Stomach smooth muscle (tissue), 2 donors: Measurements from ENCODE around the gene ITPR2.
"Not testable (repeated sequence)": the region's sequence is repeated elsewhere in the genome, so short reads cannot be mapped to it uniquely, and the experiment has no call there.

Source experiments
- H3K27ac ChIP-seq: one replicate; pipeline ENCODE4 v1.7.0; 2013; ENCODE audit warnings: mild to moderate bottlenecking, low read length, inconsistent platforms
- H3K27me3 ChIP-seq, 2 donors: one replicate each; pipeline ENCODE4 v1.7.0; 2013; ENCODE audit warnings: low read length in 2 of 2; ENCODE audit not compliant: insufficient read depth in 2 of 2, control insufficient read depth in 1 of 2
- H3K36me3 ChIP-seq, 2 donors: one replicate each; pipeline ENCODE4 v1.7.0; 2013; ENCODE audit warnings: low read length in 2 of 2; ENCODE audit not compliant: control insufficient read depth in 2 of 2, insufficient read depth in 2 of 2
- H3K4me1 ChIP-seq: one replicate; pipeline ENCODE4 v1.7.0; 2013; ENCODE audit warnings: low read length; ENCODE audit not compliant: control insufficient read depth, insufficient read depth
- H3K4me3 ChIP-seq, 2 donors: one replicate each; pipeline ENCODE4 v1.7.0; 2013; ENCODE audit warnings: low read length in 2 of 2
- H3K9ac ChIP-seq, 2 donors: one replicate each; pipeline ENCODE4 v1.7.0; 2013; ENCODE audit warnings: low read length in 2 of 2, mild to moderate bottlenecking in 1 of 2
- H3K9me3 ChIP-seq, 2 donors: one replicate each; pipeline ENCODE4 v1.7.0; 2013; ENCODE audit warnings: low read length in 2 of 2; ENCODE audit not compliant: control insufficient read depth in 2 of 2
- donor health status: healthy.
- donor health status: Pancreatic carcinoma.

ITPR2 gene

DNA sequence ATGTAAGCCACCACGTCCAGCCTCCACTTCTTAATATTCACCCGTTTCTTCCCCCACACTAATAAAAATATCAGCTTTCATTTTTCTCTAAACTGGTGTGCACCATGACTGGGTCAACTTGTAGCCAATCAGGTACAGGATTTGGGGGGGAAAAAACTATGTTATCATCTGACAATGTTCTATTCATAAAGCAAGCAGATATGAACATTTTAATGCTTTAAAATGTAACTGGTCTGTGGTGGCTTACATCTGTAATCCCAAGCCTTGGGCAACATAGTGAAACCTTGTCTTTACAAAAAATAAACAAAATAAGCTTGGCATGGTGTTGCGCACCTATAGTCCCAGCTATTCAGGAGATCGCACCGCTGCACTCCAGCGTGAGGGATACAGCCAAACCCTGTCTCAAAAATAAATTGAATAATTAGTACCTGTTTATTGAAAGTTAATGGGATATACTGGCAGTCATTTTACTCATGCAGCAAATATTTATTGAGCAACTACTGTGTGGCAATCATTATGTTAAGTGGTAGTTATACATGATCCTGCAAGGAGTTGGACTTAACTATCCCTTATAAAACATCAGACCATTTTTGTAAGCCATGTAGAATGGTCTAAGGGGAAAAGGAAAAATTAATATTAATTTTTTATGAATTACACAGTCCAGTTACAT is 15.3 kb upstream of the ITPR2 start:
- H3K9me3 ChIP-seq = no peaks in the 10 kb centered on the region

DNA sequence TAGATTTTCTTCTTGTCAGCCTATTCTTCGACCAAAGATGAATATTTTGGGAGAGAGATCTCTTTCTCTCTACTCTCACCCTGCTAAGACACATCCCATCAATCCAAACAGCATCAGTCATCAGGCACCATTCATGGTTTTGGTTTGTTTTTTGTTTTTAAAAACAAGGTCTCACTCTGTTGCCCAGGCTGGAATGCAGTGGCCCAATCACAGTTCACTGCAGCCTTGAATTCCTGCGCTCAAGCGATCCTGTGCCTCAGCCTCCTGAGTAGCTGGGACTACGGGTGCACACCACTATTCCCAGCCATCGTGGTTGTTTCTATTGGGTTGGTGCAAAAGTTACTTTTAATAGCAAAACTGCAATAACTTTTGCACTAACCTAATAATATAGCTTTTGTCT is 14.4 kb upstream of the ITPR2 start:
- Histone ChIP-seq H3K4me3 (no peak overlapping the region), H3K27me3 (no peaks in the 10 kb centered on the region), H3K36me3 (no peaks in the 10 kb centered on the region), H3K27ac (no peak overlapping the region), H3K9me3 (no peaks in the 10 kb centered on the region), H3K4me1 (no peaks in the 10 kb centered on the region), H3K9ac (no peak overlapping the region)

More for the DNA sequence above, 15.3 kb upstream of the ITPR2 start:
- H3K27me3 ChIP-seq = no peaks in the 10 kb centered on the region
- H3K4me3 ChIP-seq = no peak overlapping the region
- no peaks in the 10 kb centered on the region for H3K4me1 ChIP-seq
- no peak overlapping the region for H3K27ac ChIP-seq
- H3K9ac ChIP-seq = no peak overlapping the region
- no peaks in the 10 kb centered on the region for H3K36me3 ChIP-seq

DNA sequence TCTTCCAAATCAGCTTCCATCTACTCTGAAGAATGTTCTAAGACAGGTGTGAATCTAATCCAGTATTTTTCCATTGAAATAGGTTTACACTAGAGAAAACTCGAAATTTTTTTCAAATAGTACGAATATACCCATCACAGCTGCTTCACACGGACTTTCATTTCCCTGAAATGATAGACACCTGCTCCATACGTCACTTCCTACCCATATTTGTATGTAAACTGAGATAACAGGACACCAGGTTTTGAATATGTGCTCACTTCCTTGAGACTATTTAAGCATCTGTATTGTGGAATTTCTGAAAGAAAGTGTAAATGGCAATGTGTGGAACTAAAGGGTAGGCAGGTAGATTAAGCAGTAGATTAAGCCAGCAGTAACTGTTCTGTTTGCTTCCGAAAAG is 13.4 kb upstream of the ITPR2 start:
- no peak overlapping the region for H3K9ac ChIP-seq
- no peaks in the 10 kb centered on the region for H3K27me3 ChIP-seq
- H3K36me3 ChIP-seq = no peaks in the 10 kb centered on the region
- H3K4me3 ChIP-seq = no peak overlapping the region
- H3K27ac ChIP-seq = no peak overlapping the region
- no peaks in the 10 kb centered on the region for H3K4me1 ChIP-seq
- H3K9me3 ChIP-seq = no peaks in the 10 kb centered on the region

DNA sequence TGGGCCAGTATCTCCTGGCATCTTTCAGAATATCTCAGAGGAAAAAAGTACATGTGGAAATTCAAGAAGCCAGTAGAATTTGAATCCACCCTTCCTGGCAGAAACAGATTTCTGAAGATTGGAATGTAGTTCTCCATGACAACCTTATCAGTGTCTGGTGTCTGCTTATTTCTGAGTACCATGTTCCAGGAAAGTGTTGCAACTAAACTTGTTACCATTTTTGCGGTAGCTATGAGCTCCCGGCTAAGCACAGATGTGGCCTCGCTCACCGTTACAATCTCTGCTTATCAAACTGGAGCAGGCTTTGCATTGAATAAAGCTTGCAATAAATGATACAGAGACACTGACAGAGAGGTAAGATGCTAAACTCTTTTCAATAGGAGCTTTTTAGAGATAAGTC is 13.0 kb upstream of the ITPR2 start:
- Histone ChIP-seq H3K4me3 (no peak overlapping the region), H3K36me3 (no peaks in the 10 kb centered on the region), H3K9me3 (no peaks in the 10 kb centered on the region), H3K4me1 (no peaks in the 10 kb centered on the region), H3K27me3 (no peaks in the 10 kb centered on the region), H3K9ac (no peak overlapping the region), H3K27ac (no peak overlapping the region)

DNA sequence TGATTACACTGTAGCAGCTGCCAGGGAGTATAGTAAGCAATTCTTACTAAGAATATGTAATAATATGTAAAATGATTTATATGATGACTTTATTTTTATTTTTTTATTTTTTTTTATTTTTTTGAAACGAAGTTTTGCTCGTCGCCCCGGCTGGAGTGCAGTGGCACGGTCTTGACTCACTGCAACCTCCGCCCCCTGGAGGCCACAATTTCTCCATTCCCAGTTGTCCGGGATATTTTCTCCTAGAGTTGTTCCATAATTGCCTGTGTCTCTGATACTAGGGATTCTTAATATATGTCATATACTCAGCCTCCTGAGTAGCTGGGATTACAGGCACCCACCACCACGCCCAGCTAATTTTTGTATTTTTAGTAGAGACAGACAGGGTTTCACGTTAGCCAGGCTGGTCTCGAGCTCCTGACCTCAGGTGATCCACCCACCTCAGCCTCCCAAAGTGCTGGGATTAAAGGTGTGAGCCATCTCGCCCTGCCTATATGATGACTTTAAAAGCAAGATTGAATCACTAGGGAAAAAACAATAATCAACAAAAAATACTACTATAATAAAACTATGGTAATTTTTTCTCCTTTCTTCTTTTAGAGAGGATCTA is 12.2 kb upstream of the ITPR2 start:
- H3K9me3 ChIP-seq = no peaks in the 10 kb centered on the region
- no peak overlapping the region for H3K4me3 ChIP-seq
- H3K27me3 ChIP-seq = no peaks in the 10 kb centered on the region
- no peak overlapping the region for H3K9ac ChIP-seq
- no peaks in the 10 kb centered on the region for H3K4me1 ChIP-seq
- no peaks in the 10 kb centered on the region for H3K36me3 ChIP-seq
- H3K27ac ChIP-seq = no peak overlapping the region

DNA sequence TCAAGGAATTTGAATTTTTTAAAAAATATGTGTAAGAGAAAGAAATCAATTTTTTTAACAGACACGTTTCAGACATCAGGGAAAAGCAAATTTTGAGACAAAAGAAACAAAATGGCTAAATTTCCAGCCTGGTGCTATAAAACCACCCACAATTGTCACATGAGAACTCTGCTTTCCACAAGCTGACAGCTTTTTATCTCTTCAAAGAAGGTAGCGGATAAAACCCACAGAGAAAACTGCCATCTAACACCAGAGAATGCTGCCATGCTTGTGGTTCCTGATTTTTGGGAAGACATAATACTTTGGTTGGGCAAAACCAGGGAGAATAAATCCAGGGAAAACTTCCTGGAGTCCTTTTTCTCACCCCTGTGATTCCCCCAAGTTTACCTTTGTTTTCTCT is 10.3 kb upstream of the ITPR2 start:
- H3K4me1 ChIP-seq = no peaks in the 10 kb centered on the region
- H3K9me3 ChIP-seq = no peaks in the 10 kb centered on the region
- H3K27ac ChIP-seq = no peak overlapping the region
- no peak overlapping the region for H3K4me3 ChIP-seq
- H3K36me3 ChIP-seq = no peaks in the 10 kb centered on the region
- H3K9ac ChIP-seq = no peak overlapping the region
- no peaks in the 10 kb centered on the region for H3K27me3 ChIP-seq

DNA sequence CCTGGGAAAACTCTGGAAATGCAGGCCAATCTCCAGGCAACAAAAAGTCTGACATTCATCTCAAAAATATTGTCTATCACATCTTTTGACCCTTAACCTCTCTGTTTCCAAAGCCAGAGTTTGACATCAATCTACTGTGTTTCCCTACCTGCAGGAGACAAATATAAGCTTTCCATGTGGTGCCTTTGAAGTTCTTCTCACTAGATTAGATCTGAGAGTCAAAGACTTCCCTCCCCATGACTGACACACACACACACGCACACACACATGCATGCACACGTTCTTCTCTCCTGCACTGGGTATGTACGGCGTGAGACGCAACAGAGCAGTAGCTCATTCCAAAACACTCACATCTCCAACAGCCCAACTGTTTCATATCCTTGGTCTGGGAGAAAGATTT is 8.1 kb upstream of the ITPR2 start:
- H3K9me3 ChIP-seq = no peaks in the 10 kb centered on the region
- no peaks in the 10 kb centered on the region for H3K27me3 ChIP-seq
- H3K27ac ChIP-seq = no peak overlapping the region
- H3K36me3 ChIP-seq = no peaks in the 10 kb centered on the region
- H3K4me1 ChIP-seq = no peaks in the 10 kb centered on the region
- no peak overlapping the region for H3K9ac ChIP-seq
- H3K4me3 ChIP-seq = no peak overlapping the region

DNA sequence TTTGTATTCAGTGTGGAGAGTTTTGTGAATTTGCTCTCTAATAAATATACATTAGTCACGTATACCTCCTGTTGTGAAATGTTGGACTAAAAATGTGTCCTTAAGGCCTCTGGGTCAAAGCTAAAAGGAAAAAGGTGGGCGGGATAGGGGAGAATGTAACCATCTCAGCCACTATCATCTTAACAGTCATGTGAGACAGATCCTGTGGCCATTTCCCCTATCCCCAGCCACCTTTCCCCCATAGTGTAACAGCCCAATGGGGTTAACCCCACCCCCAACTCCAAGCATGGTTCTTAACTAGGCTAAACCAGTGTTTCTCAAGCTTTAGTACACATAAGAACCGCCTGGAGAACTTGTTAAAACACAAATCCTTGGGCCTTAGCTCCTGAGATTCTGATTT is 6.5 kb upstream of the ITPR2 start:
- Histone ChIP-seq H3K9me3 (no peaks in the 10 kb centered on the region), H3K36me3 (no peaks in the 10 kb centered on the region), H3K4me3 (no peak overlapping the region), H3K27ac (no peak overlapping the region), H3K27me3 (no peaks in the 10 kb centered on the region), H3K4me1 (no peaks in the 10 kb centered on the region), H3K9ac (no peak overlapping the region)

DNA sequence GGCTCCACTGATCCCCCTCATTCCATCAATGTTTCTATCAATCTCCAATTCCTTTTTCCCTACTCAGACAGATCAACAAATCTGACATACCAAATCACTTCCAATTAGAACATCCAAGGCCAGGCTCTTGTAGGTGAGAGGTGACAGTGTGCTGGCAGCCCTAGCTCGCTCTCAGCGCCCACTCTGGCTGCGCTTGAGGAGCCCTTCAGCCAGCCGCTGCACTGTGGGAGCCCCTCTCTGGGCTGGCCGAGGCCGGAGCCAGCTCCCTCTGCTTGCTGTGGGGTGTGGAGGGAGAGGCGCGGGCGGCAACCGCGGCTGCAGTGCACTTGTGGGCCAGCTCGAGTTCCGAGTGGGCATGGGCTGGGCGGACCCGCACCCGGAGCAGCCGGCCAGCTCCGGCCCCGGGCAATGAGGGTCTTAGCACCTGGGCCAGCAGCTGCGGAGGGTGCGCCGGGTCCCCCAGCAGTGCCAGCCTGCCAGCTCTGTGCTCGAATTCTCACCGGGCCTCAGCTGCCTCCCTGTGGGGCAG is 6.0 kb upstream of the ITPR2 start:
- no peak overlapping the region for H3K9ac ChIP-seq
- no peaks in the 10 kb centered on the region for H3K9me3 ChIP-seq
- no peaks in the 10 kb centered on the region for H3K27me3 ChIP-seq
- H3K4me3 ChIP-seq = no peak overlapping the region
- H3K27ac ChIP-seq = no peak overlapping the region
- H3K4me1 ChIP-seq = peaks cover 2% of the 10 kb centered on the region
- H3K36me3 ChIP-seq = no peaks in the 10 kb centered on the region

DNA sequence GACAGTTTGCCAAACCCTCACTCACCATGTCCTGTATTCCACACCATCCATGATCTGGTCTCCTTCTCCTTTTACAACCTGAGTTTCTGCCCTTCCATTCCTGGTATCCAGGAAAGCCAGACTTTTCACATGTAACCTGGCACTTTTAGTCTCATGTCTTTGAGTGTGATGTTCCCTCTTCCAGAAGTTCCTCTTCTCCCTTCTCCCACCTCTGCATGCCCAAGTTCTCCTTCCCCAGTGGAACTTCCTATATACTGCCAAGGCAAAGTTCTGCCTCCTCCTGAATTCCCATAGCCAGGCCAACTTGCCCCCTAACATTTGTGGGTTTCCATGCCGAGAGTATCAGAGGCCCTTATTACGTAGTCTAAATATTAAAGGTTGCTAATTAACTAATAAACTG is 3.2 kb upstream of the ITPR2 start:
- Histone ChIP-seq H3K27ac (no peak overlapping the region), H3K27me3 (no peaks in the 10 kb centered on the region), H3K36me3 (no peaks in the 10 kb centered on the region), H3K4me3 (no peak overlapping the region), H3K9ac (no peak overlapping the region), H3K4me1 (peaks cover 13% of the 10 kb centered on the region), H3K9me3 (no peaks in the 10 kb centered on the region)

DNA sequence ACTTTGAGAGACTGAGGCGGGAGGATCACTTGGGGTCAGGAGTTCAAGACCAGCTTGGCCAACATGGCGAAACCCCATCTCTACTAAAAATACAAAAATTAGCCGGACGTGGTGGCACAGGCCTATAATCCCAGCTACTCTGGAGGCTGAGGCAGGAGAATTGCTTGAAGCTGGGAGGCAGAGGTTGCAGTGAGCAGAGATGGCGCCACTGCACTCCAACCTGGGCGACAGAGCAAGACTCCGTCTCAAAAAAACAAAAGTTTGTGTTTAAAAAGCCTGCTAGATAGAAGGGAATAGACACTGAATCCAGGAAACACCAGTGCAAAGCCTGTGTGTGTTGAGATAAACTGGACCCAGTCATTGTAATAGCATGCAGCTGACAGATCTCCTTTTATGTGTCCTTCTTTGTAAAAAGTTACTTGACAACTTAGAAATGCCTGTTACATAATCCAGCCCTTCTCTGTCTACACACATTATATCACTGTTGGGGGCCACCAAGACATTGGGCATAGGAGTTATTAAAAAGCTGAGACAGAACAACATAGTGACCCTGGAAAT is 1.6 kb upstream of the ITPR2 start:
- not testable (repeated sequence) for H3K27me3 ChIP-seq, H3K27ac ChIP-seq
- peaks cover 18% of the 10 kb centered on the region for H3K4me1 ChIP-seq

More for the DNA sequence above, 1.6 kb upstream of the ITPR2 start:
- not testable (repeated sequence) for H3K4me3 ChIP-seq, H3K36me3 ChIP-seq, H3K9me3 ChIP-seq, H3K9ac ChIP-seq
